KG1 (cell line): ENCODE results near the gene TCEAL9.
"Not testable (repeated sequence)": the region's sequence is repeated elsewhere in the genome, so short reads cannot be mapped to it uniquely, and the experiment has no call there.

Experiments
- DNase-seq: peaks from one replicate; lab custom pipeline; 2025; lab: John Stamatoyannopoulos, UW

TCEAL9 gene

DNA sequence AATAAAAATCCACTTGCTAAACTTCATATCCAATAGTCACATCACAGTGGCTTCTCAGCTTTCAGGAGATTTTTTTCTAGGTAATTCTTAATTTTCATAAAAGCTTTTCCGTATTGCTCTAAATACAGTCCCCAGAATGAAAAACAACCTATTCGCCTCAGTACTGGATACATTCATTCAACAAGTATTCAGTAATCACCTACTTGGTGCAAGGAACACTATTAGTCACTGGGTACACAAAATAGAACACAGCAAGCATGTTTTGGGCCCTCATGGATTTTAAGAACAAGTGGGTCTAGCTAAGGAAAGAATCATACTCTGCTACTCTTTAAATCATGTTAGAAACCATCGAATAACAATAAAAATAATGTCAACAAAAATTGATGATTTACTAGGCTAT is 17.3 kb downstream of the TCEAL9 start:
- no peak for DNase-seq

- DNase-seq, result no peak
These were observed 20.0 kb downstream of the TCEAL9 start, which contains the start of gene BEX3 for GRCh38 chrX:103376118-103376978. BEX3 (plus strand) TSS chrX:103376538; CDS start chrX:103377522, 984 bp downstream.

- no peak for DNase-seq
These were observed 20.6 kb downstream of the TCEAL9 start for GRCh38 chrX:103376979-103377324.

DNA sequence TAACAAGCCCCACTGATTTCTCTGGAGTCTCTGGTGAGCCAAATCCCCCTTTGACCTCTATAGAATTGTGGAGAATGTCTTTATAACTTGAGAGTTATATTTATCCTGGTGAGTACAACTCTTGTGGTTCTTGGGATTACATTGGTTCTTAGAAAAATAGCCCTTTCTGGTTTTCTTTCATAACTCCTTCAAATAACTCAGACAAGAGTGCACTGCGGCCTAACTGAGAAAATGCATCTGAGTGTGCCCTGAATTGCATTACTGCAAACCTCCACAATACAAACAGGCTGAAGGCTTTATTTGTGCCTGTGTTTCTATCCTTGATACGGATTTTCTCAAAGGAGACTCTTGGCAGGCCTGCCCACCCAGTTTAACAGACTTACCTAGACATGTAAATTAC is 22.7 kb downstream of the TCEAL9 start:
- no peak for DNase-seq

DNA sequence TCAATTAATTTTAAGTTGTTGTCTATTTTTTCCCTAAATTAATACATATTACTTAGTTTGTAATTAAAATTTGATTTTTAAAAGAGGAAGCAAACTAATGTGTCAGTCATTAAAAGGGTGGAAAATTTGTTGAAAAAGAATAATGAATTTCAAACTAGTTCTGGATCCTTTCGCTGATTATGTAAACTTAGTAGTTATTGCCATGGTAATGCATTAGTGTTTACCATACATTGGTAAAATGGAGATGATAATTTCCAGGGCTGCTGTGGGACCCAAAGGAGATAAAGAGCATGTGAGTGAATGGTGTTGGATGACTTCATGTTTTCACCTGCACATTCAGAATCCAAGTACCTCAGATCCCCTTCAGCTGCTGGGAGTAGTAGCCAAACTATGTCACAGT is 26.6 kb downstream of the TCEAL9 start:
- DNase-seq, result no peak

- DNase-seq, result no peak
These were observed 28.4 kb downstream of the TCEAL9 start for GRCh38 chrX:103384672-103385071.

- DNase-seq, result not testable (repeated sequence)
These were observed 29.1 kb downstream of the TCEAL9 start for GRCh38 chrX:103385283-103385830.

- DNase-seq, result no peak
These were observed 30.0 kb downstream of the TCEAL9 start for GRCh38 chrX:103386332-103386731.

- DNase-seq, result no peak
These were observed 37.2 kb downstream of the TCEAL9 start for GRCh38 chrX:103393487-103393886.

DNA sequence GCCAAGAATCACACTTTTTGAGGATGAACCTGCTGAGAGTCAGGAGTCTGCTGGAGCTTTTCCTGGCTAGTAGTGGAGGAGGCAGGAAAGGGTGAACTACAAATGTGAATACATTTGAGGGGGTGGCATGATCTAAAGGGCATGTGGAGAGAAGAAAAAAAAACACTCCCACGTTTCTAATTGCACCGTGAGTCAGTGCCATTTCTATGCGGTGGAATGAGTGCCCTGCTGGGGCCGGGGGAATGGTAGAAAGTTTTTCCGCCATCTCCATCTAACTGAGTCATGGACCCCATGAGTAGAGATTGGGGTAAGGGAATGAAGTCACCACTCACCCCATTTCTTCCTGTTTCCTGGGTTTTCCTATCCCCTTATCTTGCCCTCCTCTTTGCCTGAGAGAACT is 39.9 kb downstream of the TCEAL9 start:
- DNase-seq, result no peak

DNA sequence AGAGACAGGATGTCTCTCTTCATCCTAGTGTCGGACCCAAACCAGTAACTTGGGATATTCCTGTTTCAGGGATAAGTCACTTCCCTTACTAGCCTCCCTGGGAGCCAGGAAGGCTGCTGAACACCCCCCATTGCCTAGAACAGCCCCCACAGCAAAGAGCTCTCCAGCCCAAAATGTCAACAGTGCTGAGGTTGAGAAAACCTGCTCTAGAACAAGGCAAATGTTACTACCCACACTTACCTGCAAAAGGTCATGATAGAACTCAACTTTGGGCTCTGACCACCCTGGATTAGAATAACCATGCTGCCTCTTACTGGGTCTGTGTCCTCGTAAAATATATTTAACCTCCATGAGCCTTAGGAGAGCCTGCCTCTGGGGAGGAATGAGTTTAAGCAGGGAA is 40.4 kb downstream of the TCEAL9 start:
- DNase-seq, result no peak

- DNase-seq, result no peak
These were observed 41.4 kb downstream of the TCEAL9 start for GRCh38 chrX:103397707-103398106.

GRCh38 chrX:103398421-103398864 is 42.1 kb downstream of the TCEAL9 start:
- no peak for DNase-seq

DNA sequence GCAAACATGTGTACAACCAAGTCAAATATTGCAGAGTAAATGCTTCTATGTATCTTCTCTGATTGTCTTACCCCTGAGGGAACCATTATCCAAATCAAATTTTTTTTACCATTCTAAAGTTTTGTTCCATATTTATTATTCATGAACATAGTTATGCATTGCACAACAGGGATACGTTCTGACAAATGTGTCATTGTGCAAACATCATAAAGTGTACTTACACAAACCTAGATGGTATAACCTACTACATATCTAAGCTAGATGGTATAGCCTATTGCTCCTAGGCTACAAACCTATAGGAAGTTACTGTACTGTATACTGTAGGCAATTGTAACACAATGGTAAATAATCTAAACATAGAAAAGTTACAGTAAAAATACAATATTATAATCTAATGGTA is 43.4 kb downstream of the TCEAL9 start:
- no peak for DNase-seq

DNA sequence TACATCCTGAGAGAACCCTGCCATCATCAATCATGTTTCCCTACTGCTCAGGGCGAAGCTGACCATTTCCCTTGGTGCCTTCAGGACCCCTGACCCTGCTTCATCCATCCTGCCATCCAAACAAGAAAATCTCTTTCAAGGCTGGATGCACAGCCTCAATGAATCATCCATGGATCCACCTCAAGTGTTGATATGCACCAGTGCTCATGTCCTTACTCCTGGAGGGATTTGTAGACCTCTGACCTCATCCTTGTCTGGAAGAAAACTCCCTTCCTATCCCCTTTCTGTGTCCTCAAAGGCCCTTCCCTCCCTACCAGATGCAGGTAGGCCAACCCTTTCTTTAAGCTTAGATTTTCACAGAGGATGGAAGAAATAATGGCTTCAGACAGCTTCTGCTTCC is 44.6 kb downstream of the TCEAL9 start:
- no peak for DNase-seq

DNA sequence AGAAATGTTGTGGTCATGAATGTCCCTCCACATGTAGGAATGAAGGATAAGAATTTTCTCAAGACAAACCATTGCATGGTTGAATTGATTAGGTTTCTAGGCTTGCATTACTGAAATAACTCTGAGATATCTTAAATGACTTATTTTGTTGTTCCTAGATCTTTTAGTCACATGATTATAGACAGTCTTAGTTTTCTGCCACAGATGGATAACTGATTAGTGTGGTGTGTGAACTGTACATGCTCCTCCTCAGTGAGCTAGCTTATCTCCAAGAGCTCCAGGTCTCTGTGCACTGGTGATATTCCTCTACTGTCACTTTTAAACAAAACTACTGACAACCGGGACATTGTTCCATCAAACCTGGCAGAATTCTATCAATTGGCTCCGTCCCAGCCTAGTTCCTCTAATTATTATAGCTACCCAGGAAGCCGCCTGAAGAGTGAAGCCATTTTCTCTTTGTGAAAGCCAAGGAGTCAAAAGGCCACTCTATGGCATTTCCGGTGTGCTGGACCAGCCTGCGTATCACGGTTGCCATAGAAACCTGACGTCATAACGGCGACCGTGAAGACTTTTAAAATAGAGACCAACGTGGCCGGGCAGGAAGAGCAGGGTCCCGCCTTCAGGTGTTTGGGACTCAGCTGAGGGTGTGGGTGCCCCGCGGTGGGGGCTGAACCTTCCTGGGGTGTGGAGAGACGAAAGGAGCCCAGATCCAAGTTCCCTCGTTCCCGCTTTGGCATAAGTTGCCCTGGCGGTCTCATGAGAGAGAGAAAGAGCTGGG is 48.1 kb downstream of the TCEAL9 start:
- no peak for DNase-seq

DNA sequence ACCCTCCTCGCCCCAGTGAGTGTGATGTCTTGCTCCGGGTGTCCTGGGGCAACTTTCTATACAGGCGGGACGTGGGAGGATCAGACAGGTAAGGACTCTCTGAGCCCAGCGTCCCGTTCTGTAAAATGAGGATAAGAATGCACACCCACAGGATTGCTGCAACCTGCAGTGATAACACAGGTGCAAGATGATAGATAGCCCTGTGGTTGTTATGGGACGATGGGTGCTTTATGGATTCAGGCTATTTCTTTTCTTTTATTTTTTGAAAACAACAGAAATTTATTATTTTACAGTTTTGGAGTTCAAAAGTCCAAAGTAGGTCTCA is 48.7 kb downstream of the TCEAL9 start:
- no peak for DNase-seq

DNA sequence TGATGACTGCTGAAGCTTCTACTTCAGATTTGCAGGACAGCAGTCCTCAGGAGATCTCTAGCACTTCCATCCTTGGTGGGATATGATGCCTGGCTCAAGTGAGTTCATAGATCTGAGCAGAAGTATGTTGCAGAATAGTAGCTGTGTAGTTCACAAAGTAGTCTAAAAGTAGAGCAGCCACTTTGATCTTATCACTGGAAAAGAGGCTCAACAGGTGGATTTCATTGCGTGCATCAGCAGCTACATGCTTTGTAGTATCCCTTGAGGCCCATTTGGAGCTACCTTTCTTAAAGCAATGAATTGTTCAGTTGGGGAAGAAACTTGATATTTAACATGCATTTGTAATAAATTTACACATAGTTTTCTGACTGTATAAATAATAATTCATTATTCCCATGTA is 50.0 kb downstream of the TCEAL9 start:
- DNase-seq, result no peak

DNA sequence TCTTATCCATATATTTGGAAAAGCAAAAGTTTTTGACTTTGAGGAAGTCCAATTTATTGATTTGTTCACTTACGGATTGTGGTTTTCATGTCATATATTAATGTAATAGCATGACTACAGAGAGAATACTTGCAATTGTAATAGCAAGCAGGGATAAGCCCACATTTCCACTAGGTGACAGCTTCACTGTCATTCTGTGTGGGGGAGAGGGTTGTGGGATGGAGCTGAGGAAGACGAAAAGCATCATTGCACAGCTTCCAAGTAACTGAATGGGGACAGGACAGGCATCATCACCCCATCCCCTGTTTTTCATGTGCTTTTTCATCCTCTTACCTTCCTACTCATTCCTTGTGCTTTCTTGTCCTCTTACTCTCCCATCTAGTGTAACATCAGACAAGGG is 51.5 kb downstream of the TCEAL9 start:
- DNase-seq, result no peak
